DOHH2 (cell line): Measurements from ENCODE around the gene CISD3.

Experiments used
- H3F3A ChIP-seq: fragments of 200-600 bp; sonication (generic), shearing (Covaris generic); 2 replicates; pipeline ENCODE4 v1.6.0; 2016; ENCODE audit warnings: antibody characterized with exemption, mild to moderate bottlenecking; ENCODE audit not compliant: control insufficient read depth, insufficient read depth
- H3K27ac ChIP-seq: fragments of 200-600 bp; sonication (generic); 2 replicates; pipeline ENCODE4 v1.5.1; 2014; ENCODE audit warnings: low read depth, mild to moderate bottlenecking, low read length, moderate library complexity
- H3K27me3 ChIP-seq: fragments of 200-600 bp; sonication (generic); 2 replicates; pipeline ENCODE4 v1.6.1; 2014; ENCODE audit warnings: mild to moderate bottlenecking, low read length, mixed read lengths; ENCODE audit not compliant: control insufficient read depth
- H3K36me3 ChIP-seq: fragments of 200-600 bp; sonication (generic); 2 replicates; pipeline ENCODE4 v1.6.1; 2014; ENCODE audit warnings: mild to moderate bottlenecking, low read length, moderate library complexity, mixed read lengths; ENCODE audit not compliant: control insufficient read depth
- H3K4me1 ChIP-seq: fragments of 200-600 bp; sonication (generic); 2 replicates; pipeline ENCODE4 v1.6.1; 2014; ENCODE audit warnings: mild to moderate bottlenecking, low read length, mixed read lengths; ENCODE audit not compliant: control insufficient read depth
- H3K4me2 ChIP-seq: fragments of 200-600 bp; sonication (generic); 2 replicates; pipeline ENCODE4 v1.6.0; 2014; ENCODE audit warnings: mild to moderate bottlenecking, low read length, moderate library complexity
- H3K4me3 ChIP-seq: fragments of 200-600 bp; sonication (generic); 2 replicates; pipeline ENCODE4 v1.5.1; 2014; ENCODE audit warnings: mild to moderate bottlenecking, low read length, mixed read lengths
- H3K79me2 ChIP-seq: fragments of 200-600 bp; sonication (generic); 2 replicates; pipeline ENCODE4 v1.6.1; 2014; ENCODE audit warnings: mild to moderate bottlenecking, low read length, mixed read lengths; ENCODE audit not compliant: control insufficient read depth
- H3K9me2 ChIP-seq: fragments of 200-600 bp; sonication (generic); replicated peaks from 2 replicates; pipeline ENCODE4 v1.6.1; 2014; ENCODE audit warnings: mild to moderate bottlenecking, low read length, mixed read lengths; ENCODE audit not compliant: control insufficient read depth
- H3K9me3 ChIP-seq: fragments of 200-600 bp; sonication (generic); 2 replicates; pipeline ENCODE4 v1.6.1; 2014; ENCODE audit warnings: antibody characterized with exemption, low read length, mixed read lengths; ENCODE audit not compliant: control insufficient read depth, insufficient read depth
- H4K20me1 ChIP-seq: fragments of 200-600 bp; sonication (generic); 2 replicates; pipeline ENCODE4 v1.6.0; 2014; ENCODE audit warnings: low read depth, mild to moderate bottlenecking, antibody characterized with exemption, low read length, moderate library complexity; ENCODE audit not compliant: control insufficient read depth, insufficient read depth
- CTCF ChIP-seq: fragments of 200-600 bp; sonication (generic); IDR thresholded peaks from one replicate; pipeline ENCODE4 v1.5.1; 2014; ENCODE audit warnings: antibody characterized with exemption, mild to moderate bottlenecking, low read depth, low read length; ENCODE audit not compliant: poor library complexity, severe bottlenecking
- EZH2phosphoT487 ChIP-seq: fragments of 200-600 bp; sonication (generic); IDR thresholded peaks from 2 replicates; pipeline ENCODE4 v1.6.1; 2017; ENCODE audit warnings: borderline replicate concordance, mild to moderate bottlenecking, antibody characterized with exemption, low read length, moderate library complexity, mixed read lengths

CISD3 gene

GRCh38 chr17:38749223-38750043 is 19.3 kb downstream of the CISD3 start:
- H3K27ac ChIP-seq: no peak overlapping the region
- no peak for TF ChIP-seq CTCF
- no peak for TF ChIP-seq EZH2phosphoT487
- H4K20me1 ChIP-seq: no peaks in the 10 kb centered on the region; the same call in 1 of the 2 replicates
- no peaks in the 10 kb centered on the region for H3K9me3 ChIP-seq
- peaks cover 23% of the 10 kb centered on the region for H3F3A ChIP-seq
- peaks cover 20% of the 10 kb centered on the region for H3K27me3 ChIP-seq
- H3K79me2 ChIP-seq: peaks cover 22% of the 10 kb centered on the region
- peak overlapping the region; percentile 73 for H3K4me2 ChIP-seq
- peaks cover 13% of the 10 kb centered on the region for H3K36me3 ChIP-seq
- H3K9me2 ChIP-seq: no peaks in the 10 kb centered on the region
- H3K4me1 ChIP-seq: peaks cover 69% of the 10 kb centered on the region
- H3K4me3 ChIP-seq: peak overlapping the region; percentile 91

GRCh38 chr17:38750044-38750311 is 19.8 kb downstream of the CISD3 start:
- Histone ChIP-seq H4K20me1 (no peaks in the 10 kb centered on the region; the same call in 1 of the 2 replicates), H3K27ac (no peak overlapping the region), H3K4me2 (peak overlapping the region; percentile 73), H3K4me1 (peaks cover 68% of the 10 kb centered on the region), H3K9me3 (no peaks in the 10 kb centered on the region), H3K79me2 (peaks cover 27% of the 10 kb centered on the region), H3F3A (peaks cover 23% of the 10 kb centered on the region), H3K27me3 (peaks cover 20% of the 10 kb centered on the region), H3K9me2 (no peaks in the 10 kb centered on the region), H3K36me3 (peaks cover 19% of the 10 kb centered on the region), H3K4me3 (peak overlapping the region; percentile 91)
- TF ChIP-seq CTCF (no peak), EZH2phosphoT487 (no peak)

- Histone ChIP-seq H3K79me2 (peaks cover 30% of the 10 kb centered on the region), H3K9me2 (no peaks in the 10 kb centered on the region), H3K27ac (peak overlapping the region; percentile 23; the same call in 1 of the 2 replicates), H3F3A (peaks cover 21% of the 10 kb centered on the region), H3K4me2 (peak overlapping the region; percentile 73), H3K27me3 (peaks cover 20% of the 10 kb centered on the region), H3K4me1 (peaks cover 62% of the 10 kb centered on the region), H3K36me3 (peaks cover 22% of the 10 kb centered on the region), H3K9me3 (no peaks in the 10 kb centered on the region), H3K4me3 (peak overlapping the region; percentile 91), H4K20me1 (no peaks in the 10 kb centered on the region; the same call in 1 of the 2 replicates)
- TF ChIP-seq EZH2phosphoT487: no peak
- no peak for TF ChIP-seq CTCF
Measured at GRCh38 chr17:38750312-38751121, 20.4 kb downstream of the CISD3 start.
